ENCODE data around the gene TFEB.

DNA sequence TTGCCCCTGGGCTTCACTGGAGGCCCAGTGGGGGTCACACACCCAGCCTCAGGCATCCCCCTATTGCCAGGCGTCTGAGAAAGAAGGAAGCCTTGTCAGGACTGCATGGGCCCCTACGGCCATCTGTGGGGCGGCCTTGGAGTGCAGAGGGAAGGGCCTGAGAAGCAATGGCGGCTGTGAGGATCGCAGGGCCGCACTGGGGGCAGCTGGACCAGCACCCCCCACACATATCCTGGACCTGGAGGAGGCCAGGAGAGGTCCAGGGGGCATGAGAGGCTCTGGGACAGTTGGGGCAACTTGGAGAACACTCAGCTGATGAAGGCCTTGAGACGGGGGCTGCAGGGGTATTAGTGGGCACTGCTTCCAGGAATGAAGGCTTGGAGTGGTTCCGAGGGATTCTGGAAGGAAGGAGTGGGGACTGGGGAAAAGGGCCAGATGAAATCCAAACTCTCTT is 80.7 kb downstream of the TFEB start:
- TF ChIP-seq, protein P1, sequence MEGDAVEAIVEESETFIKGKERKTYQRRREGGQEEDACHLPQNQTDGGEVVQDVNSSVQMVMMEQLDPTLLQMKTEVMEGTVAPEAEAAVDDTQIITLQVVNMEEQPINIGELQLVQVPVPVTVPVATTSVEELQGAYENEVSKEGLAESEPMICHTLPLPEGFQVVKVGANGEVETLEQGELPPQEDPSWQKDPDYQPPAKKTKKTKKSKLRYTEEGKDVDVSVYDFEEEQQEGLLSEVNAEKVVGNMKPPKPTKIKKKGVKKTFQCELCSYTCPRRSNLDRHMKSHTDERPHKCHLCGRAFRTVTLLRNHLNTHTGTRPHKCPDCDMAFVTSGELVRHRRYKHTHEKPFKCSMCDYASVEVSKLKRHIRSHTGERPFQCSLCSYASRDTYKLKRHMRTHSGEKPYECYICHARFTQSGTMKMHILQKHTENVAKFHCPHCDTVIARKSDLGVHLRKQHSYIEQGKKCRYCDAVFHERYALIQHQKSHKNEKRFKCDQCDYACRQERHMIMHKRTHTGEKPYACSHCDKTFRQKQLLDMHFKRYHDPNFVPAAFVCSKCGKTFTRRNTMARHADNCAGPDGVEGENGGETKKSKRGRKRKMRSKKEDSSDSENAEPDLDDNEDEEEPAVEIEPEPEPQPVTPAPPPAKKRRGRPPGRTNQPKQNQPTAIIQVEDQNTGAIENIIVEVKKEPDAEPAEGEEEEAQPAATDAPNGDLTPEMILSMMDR (IDR thresholded peaks at IDR 0.05), result no peak
- TF ChIP-seq POLR2A (IDR thresholded peaks at IDR 0.05), result no peak
- TF ChIP-seq POLR2AphosphoS5 (IDR thresholded peaks at IDR 0.05), result no peak
